Coronary artery (tissue), 2 donors: ENCODE results near the gene LTBP2.

Experiments used
- DNase-seq: peaks from one replicate; pipeline ENCODE4 v3.0.0-alpha.2; 2017; ENCODE audit warnings: low spot score
- H3K27ac ChIP-seq, 2 donors: fragments of 200-600 bp; sonication (generic); one replicate each; pipeline ENCODE4 v1.5.1; 2016 to 2019
- H3K4me3 ChIP-seq: fragments of 200-600 bp; sonication (generic); 2 replicates; pipeline ENCODE4 v1.5.1; 2016; ENCODE audit warnings: mild to moderate bottlenecking, moderate library complexity
- TF ChIP-seq, protein P1 (sequence below): fragments of 200-600 bp; sonication (generic); IDR thresholded peaks from one replicate; pipeline ENCODE4 v1.5.1; 2019; ENCODE audit warnings: antibody characterized with exemption

LTBP2 gene

DNA sequence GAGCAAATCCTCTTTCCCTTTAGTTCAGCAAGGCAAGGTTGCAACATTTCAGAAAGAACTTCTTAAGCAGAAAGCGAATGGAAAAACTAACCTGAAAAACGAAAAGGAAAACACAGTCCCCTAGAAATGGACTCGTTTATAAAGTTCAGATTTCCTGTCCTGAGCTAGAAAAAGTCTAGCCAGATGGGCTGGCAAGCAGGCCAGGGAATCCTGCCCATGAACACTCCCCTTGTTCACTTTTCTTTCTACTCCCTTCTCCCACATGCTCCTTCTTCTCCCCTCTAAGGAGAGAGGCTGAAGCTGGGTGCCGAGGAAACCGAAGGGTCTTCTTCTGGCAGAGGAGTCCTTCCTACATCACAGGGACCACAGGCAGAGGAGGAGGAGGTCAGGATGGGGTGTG, 27.1 kb downstream of the LTBP2 start:
- TF ChIP-seq, protein P1, sequence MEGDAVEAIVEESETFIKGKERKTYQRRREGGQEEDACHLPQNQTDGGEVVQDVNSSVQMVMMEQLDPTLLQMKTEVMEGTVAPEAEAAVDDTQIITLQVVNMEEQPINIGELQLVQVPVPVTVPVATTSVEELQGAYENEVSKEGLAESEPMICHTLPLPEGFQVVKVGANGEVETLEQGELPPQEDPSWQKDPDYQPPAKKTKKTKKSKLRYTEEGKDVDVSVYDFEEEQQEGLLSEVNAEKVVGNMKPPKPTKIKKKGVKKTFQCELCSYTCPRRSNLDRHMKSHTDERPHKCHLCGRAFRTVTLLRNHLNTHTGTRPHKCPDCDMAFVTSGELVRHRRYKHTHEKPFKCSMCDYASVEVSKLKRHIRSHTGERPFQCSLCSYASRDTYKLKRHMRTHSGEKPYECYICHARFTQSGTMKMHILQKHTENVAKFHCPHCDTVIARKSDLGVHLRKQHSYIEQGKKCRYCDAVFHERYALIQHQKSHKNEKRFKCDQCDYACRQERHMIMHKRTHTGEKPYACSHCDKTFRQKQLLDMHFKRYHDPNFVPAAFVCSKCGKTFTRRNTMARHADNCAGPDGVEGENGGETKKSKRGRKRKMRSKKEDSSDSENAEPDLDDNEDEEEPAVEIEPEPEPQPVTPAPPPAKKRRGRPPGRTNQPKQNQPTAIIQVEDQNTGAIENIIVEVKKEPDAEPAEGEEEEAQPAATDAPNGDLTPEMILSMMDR: no peak
- Histone ChIP-seq H3K27ac (peak overlapping the region; percentile 34 to 68), H3K4me3 (no peak overlapping the region)
- no peak for DNase-seq

DNA sequence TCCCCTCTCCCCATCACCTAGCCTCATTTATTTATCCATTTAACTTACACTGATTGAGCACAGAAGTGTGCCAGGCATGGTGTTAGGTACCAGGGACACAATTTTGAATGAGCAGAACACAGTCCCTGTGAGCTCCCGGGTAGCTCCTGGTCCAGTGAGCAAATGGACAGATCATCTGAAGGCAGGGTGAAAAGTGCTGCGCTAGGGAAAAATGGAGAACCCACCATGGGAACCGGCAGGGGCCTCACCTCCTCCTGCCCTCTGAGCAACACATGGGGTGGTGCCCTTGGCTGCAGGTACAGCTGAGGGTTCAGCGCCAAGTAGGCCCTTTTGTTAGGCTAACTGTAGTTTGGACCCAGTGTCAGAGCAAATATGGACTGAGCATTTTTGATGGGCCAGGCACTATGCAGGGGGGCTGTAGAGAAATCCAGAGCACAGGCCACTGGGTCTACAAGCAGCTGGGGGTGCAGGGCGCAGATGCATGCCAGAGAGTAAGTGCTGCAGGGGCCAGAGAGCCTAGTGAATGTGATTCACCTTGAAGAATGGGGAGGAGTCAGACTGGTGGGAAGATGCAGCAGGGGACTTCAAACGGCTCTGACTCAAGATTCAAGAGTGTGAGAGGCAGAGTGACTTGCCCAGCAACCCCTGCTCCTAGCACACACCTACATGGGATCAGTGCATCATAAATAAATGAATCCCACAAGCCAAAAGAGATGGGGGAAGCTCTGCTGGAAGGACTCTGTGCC, 28.2 kb downstream of the LTBP2 start:
- TF ChIP-seq, protein P1: no peak
- DNase-seq: no peak
- H3K4me3 ChIP-seq: no peak overlapping the region
- peak overlapping the region in 1 of 2 donors; percentile 68 for H3K27ac ChIP-seq

DNA sequence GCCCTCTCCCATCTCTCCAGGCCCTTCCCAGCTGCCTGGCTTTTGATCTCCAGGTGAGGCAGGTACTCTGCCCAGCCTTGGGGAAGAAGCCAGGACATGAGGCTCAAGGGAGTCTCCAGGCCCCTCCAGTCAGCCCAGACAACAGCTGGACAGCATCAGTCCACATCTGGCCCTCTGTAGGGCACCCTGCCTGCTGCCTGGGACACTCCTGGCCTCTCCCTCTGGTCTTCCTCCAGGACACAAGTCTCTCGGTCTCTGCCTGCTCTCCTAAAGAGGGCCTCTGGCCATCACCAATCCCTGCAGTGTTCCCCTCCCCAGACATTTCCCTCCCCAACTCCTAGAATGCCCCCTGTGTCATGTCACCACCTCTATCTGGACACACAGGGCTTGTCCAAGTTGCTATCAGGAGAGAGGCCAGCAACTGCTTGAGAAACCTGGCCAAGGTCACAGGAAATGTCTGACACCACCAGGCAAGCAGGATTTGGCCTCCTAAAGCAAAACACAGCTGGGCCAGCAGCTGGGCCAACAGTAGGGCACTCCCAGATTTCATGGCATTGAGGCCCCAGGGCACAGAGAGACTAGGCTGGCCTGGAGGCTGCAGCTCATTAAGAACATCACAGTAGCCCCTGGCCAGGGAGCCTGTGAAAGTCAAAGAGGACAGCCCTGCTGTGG, 29.0 kb downstream of the LTBP2 start:
- TF ChIP-seq, protein P1: no peak
- peak overlapping the region; percentile 47 to 68 for H3K27ac ChIP-seq
- no peak overlapping the region for H3K4me3 ChIP-seq
- DNase-seq: peak; percentile 82

- no peak overlapping the region for H3K4me3 ChIP-seq
- no peak for DNase-seq
- peak overlapping the region; percentile 46 to 80 for H3K27ac ChIP-seq
- TF ChIP-seq, protein P1: no peak
These were observed 31.8 kb downstream of the LTBP2 start for GRCh38 chr14:74580275-74580672.

GRCh38 chr14:74579447-74580274, 32.4 kb downstream of the LTBP2 start:
- peak overlapping the region; percentile 46 to 80 for H3K27ac ChIP-seq
- H3K4me3 ChIP-seq: no peak overlapping the region
- TF ChIP-seq, protein P1: no peak
- no peak for DNase-seq

- TF ChIP-seq, protein P1: no peak
- Histone ChIP-seq H3K4me3 (no peak overlapping the region), H3K27ac (peak overlapping the region in 1 of 2 donors; percentile 80)
- DNase-seq: no peak
These were observed 33.6 kb downstream of the LTBP2 start for GRCh38 chr14:74578479-74578878.
